PC-3 (cell line): ENCODE measurements around the gene R3HDM2. TPM values are rescaled to one million over a fixed set of nuclear protein-coding genes. Genes with fewer than 3 reads are reported as not detected.

Experiments used
- ATAC-seq: fragments of 200-7000 bp; cut with Tn5 transposase; 2 replicates; pipeline ENCODE4 v1.9.1; 2020; ENCODE audit warnings: mild to moderate bottlenecking, moderate library complexity
- BruUV-seq: library from RNA; stranded (reverse); fragments of 400-500 nt; replicated peaks from 2 replicates; lab custom pipeline; 2021; lab: Mats Ljungman, UMichigan
- CTCF ChIA-PET: fragments of 300-600 bp; sonication (Branson Sonifier 250); formaldehyde crosslinking; loops from one replicate; lab custom pipeline; 2022; ENCODE audit warnings: antibody characterized with exemption; lab: Charles Lee
- POLR2A ChIA-PET: fragments of 300-600 bp; sonication (Branson Sonifier 250); formaldehyde crosslinking; loops from one replicate; lab custom pipeline; 2022; ENCODE audit warnings: antibody characterized with exemption; ENCODE audit not compliant: unreplicated experiment; lab: Charles Lee
- DNase-seq: peaks from one replicate; pipeline ENCODE4 v3.0.0-alpha.2; 2015
- H2AFZ ChIP-seq: fragments of 300-600 bp; sonication (generic); 2 replicates; pipeline ENCODE4 v1.6.0; 2016; ENCODE audit warnings: antibody characterized with exemption, low read length
- H3F3A ChIP-seq: fragments of 300-600 bp; sonication (generic); one replicate; pipeline ENCODE4 v1.6.0; 2017; ENCODE audit warnings: antibody characterized with exemption, low read length, control low read depth, mild to moderate bottlenecking; ENCODE audit not compliant: unreplicated experiment
- H3K27ac ChIP-seq: fragments of 300-600 bp; sonication (generic); 2 replicates; pipeline ENCODE4 v1.5.1; 2016; ENCODE audit warnings: mild to moderate bottlenecking, low read length
- H3K27me3 ChIP-seq: fragments of 300-600 bp; sonication (generic); 2 replicates; pipeline ENCODE4 v1.6.1; 2016; ENCODE audit warnings: low read length, mixed read lengths
- H3K36me3 ChIP-seq: fragments of 300-600 bp; sonication (generic); 2 replicates; pipeline ENCODE4 v1.6.1; 2016; ENCODE audit warnings: low read depth, mixed run types, low read length, mixed read lengths
- H3K4me1 ChIP-seq: fragments of 300-600 bp; sonication (generic); 2 replicates; pipeline ENCODE4 v1.5.1; 2016; ENCODE audit warnings: low read length; ENCODE audit not compliant: insufficient read depth
- H3K4me2 ChIP-seq: fragments of 300-600 bp; sonication (generic); 2 replicates; pipeline ENCODE4 v1.6.0; 2016; ENCODE audit warnings: low read length
- H3K4me3 ChIP-seq: fragments of 300-600 bp; sonication (generic); 2 replicates; pipeline ENCODE4 v1.5.1; 2016; ENCODE audit warnings: mild to moderate bottlenecking, low read length, mixed read lengths
- H3K79me2 ChIP-seq: fragments of 300-600 bp; sonication (generic); 2 replicates; pipeline ENCODE4 v1.6.1; 2017; ENCODE audit warnings: low read length, mixed read lengths
- H3K9ac ChIP-seq: fragments of 300-600 bp; sonication (generic); 2 replicates; pipeline ENCODE4 v1.6.0; 2016; ENCODE audit warnings: mild to moderate bottlenecking, low read length
- H3K9me2 ChIP-seq: fragments of 300-600 bp; sonication (generic); replicated peaks from 2 replicates; pipeline ENCODE4 v1.6.1; 2016; ENCODE audit warnings: mixed run types, low read length, mixed read lengths
- H3K9me3 ChIP-seq: fragments of 300-600 bp; sonication (generic); 2 replicates; pipeline ENCODE4 v1.6.1; 2016; ENCODE audit warnings: low read length, mixed read lengths
- H4K20me1 ChIP-seq: fragments of 300-600 bp; sonication (generic); 2 replicates; pipeline ENCODE4 v1.6.1; 2016; ENCODE audit warnings: low read length, mixed read lengths
- EZH2 ChIP-seq: fragments of 300-600 bp; sonication (generic); IDR thresholded peaks from one replicate; pipeline ENCODE4 v1.6.1; 2017; ENCODE audit warnings: antibody characterized with exemption, mild to moderate bottlenecking, low read length; ENCODE audit not compliant: unreplicated experiment
- EZH2phosphoT487 ChIP-seq: fragments of 300-600 bp; sonication (generic); IDR thresholded peaks from 2 replicates; pipeline ENCODE4 v1.6.1; 2018; ENCODE audit warnings: mild to moderate bottlenecking, antibody characterized with exemption, low read length, borderline replicate concordance
- intact Hi-C: fragments of 100-400 bp; cut with micrococcal nuclease; formaldehyde crosslinking; loops from 2 replicates; pipeline ENCODE4 v1.9.0; 2023
- total RNA-seq: library from RNA; depleted of rRNA; stranded (reverse); fragments of >200 nt; gene quantifications from 2 replicates; pipeline ENCODE4 v1.2.3, GENCODE V29; 2014
- TF ChIP-seq, protein P1 (sequence below): fragments of 300-600 bp; sonication (generic); conservative IDR thresholded peaks from 2 replicates; pipeline ENCODE4 v1.5.1; 2017; ENCODE audit warnings: antibody characterized with exemption, low read depth, mild to moderate bottlenecking, low read length

The R3HDM2 gene
- total RNA-seq, 1 experiment from 2014 or later, result 14.0 TPM

DNA sequence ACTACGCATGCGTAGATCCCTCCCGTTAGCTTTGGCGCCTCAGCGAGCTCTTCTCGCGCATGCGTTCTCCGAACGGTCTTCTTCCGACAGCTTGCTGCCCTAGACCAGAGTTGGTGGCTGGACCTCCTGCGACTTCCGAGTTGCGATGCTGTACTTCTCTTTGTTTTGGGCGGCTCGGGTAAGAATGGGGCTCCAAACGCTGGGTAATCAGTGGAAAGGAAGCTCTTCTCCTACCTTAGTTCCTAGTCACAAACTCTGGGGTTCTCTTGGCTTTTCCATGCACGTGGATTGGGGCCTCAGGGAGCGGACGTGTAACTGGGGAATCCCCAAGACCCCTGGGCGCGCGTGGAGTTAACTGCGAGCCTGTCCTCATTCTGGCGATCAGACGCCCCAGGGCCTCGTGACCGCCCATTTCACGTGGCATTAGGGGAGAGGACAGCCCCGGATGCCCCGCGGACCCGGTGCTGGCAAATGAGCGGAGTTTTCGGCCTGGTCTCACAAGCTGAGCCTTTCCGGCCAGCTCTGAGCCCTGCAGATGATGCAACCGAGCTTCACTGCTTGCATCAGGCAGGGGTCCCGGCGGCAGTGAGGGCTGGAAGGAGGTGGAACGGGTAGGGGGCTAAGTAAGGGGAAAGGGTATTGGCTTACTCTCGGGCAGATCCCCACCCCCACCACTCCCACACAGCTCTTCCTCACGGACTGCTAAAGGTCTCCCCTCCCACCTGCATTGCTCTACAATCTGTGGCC, 201.0 kb downstream of the R3HDM2 start, which contains the start of gene SHMT2:
Gene SHMT2 (plus strand): TSS at position 78 of the 747 bp plus-strand sequence. CDS start 68 bp downstream, at position 146.
- DNase-seq, result peak; percentile 97
- no peaks in the 10 kb centered on the region for H3K9me2 ChIP-seq
- peaks cover 34% of the 10 kb centered on the region; the same call in 1 of the 2 replicates for H3K36me3 ChIP-seq
- H3K27me3 ChIP-seq, result no peaks in the 10 kb centered on the region
- H3K9me3 ChIP-seq, result no peaks in the 10 kb centered on the region
- H3K9ac ChIP-seq, result peak within 1 kb of the TSS; percentile 97
- peaks cover 2% of the 10 kb centered on the region; the same call in 1 of the 2 replicates for H4K20me1 ChIP-seq
- peaks cover 19% of the 10 kb centered on the region for H3K4me1 ChIP-seq
- TF ChIP-seq EZH2phosphoT487, result no peak
- TF ChIP-seq EZH2, result no peak
- TF ChIP-seq, protein P1, sequence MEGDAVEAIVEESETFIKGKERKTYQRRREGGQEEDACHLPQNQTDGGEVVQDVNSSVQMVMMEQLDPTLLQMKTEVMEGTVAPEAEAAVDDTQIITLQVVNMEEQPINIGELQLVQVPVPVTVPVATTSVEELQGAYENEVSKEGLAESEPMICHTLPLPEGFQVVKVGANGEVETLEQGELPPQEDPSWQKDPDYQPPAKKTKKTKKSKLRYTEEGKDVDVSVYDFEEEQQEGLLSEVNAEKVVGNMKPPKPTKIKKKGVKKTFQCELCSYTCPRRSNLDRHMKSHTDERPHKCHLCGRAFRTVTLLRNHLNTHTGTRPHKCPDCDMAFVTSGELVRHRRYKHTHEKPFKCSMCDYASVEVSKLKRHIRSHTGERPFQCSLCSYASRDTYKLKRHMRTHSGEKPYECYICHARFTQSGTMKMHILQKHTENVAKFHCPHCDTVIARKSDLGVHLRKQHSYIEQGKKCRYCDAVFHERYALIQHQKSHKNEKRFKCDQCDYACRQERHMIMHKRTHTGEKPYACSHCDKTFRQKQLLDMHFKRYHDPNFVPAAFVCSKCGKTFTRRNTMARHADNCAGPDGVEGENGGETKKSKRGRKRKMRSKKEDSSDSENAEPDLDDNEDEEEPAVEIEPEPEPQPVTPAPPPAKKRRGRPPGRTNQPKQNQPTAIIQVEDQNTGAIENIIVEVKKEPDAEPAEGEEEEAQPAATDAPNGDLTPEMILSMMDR, result no peak
- H2AFZ ChIP-seq, result peak within 1 kb of the TSS; percentile 83
- BruUV-seq, result no TSS peak
- no peaks in the 10 kb centered on the region for H3F3A ChIP-seq
- POLR2A ChIA-PET, result interaction anchor here (0.5 to 0.8 kb wide), 7 partner anchors 11 to 1412 kb away, joined by 3 to 13 read pairs (median 5); partner anchors contain the start of genes R3HDM2 and SARNP
- peaks cover 38% of the 10 kb centered on the region for H3K79me2 ChIP-seq
- peak within 1 kb of the TSS; percentile 74 for H3K27ac ChIP-seq
- CTCF ChIA-PET, result interaction anchor here (0.5 to 2.0 kb wide), 7 partner anchors 9 to 225 kb away, joined by 3 to 18 read pairs (median 3); partner anchors contain the start of gene INHBE
- intact Hi-C loops, result loop anchor here (1.0 kb wide), 1 partner anchor 17 kb away; no protein-coding TSS in a partner anchor
- peak within 1 kb of the TSS; percentile 95 for H3K4me2 ChIP-seq
- peak; percentile 82 for ATAC-seq
- peak within 1 kb of the TSS; percentile 88 for H3K4me3 ChIP-seq

DNA sequence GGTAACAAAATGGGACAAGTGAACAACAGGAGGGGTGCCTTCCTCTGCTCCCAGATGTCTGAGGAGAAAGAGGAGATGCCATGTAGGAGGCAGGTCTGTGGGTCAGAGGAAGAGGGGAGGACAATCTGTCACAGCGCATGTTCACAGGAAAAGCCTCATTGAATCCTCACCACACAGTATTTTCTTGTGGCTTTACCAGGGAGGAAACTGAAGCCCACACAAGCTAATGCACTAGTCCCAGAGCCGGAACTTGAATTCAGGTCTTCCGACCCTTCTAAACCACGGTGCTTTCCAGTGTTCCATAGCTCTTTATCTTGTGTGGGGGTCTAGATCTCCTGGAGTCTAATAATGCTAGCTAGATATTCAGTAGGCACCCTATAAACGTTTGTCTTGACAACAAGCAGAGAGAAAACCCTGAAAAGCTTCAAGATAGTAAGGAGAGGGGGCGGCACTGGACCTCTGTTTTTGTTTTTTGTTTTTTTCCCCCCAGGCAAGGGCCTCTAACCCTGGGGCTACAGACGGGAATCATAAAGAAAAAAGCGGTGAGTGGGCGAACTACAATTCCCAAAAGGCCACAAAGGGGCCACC, 201.7 kb downstream of the R3HDM2 start:
- H3K79me2 ChIP-seq, result peaks cover 38% of the 10 kb centered on the region
- H3K9me3 ChIP-seq, result no peaks in the 10 kb centered on the region
- peak overlapping the region; percentile 97 for H3K9ac ChIP-seq
- H3F3A ChIP-seq, result no peaks in the 10 kb centered on the region
- peak overlapping the region; percentile 95 for H3K4me2 ChIP-seq
- ChIA-PET POLR2A (interaction anchor here (0.6 to 0.7 kb wide), 4 partner anchors 14 to 1412 kb away, joined by 3 to 6 read pairs (median 4); partner anchors contain the start of gene SARNP), CTCF (interaction anchor here (0.5 to 2.0 kb wide), 6 partner anchors 10 to 226 kb away, joined by 3 to 18 read pairs (median 6); partner anchors contain the start of gene INHBE)
- peaks cover 31% of the 10 kb centered on the region; the same call in 1 of the 2 replicates for H3K36me3 ChIP-seq
- H4K20me1 ChIP-seq, result peaks cover 2% of the 10 kb centered on the region; the same call in 1 of the 2 replicates
- H3K27ac ChIP-seq, result peak overlapping the region; percentile 74
- intact Hi-C loops, result loop anchor here (1.0 kb wide), 1 partner anchor 16 kb away; no protein-coding TSS in a partner anchor
- no peaks in the 10 kb centered on the region for H3K9me2 ChIP-seq
- BruUV-seq, result TSS peak; percentile 87
- H3K27me3 ChIP-seq, result no peaks in the 10 kb centered on the region
- peaks cover 19% of the 10 kb centered on the region for H3K4me1 ChIP-seq
- TF ChIP-seq, protein P1, result no peak
- TF ChIP-seq EZH2phosphoT487 (no peak), EZH2 (no peak)
- no peak for ATAC-seq
- DNase-seq, result no peak
- H3K4me3 ChIP-seq, result peak overlapping the region; percentile 88
- H2AFZ ChIP-seq, result peak overlapping the region; percentile 83
